ENCODE data around the gene MRPS12. TPM values are rescaled to one million over a fixed set of nuclear protein-coding genes. Genes with fewer than 3 reads are reported as not detected.

The MRPS12 gene
- total and polyA plus RNA-seq, 2 of the 13 experiments (the other 11 are each of a cell fraction or from before 2014, with no cell fraction given) = 27.5 to 54.8 TPM

DNA sequence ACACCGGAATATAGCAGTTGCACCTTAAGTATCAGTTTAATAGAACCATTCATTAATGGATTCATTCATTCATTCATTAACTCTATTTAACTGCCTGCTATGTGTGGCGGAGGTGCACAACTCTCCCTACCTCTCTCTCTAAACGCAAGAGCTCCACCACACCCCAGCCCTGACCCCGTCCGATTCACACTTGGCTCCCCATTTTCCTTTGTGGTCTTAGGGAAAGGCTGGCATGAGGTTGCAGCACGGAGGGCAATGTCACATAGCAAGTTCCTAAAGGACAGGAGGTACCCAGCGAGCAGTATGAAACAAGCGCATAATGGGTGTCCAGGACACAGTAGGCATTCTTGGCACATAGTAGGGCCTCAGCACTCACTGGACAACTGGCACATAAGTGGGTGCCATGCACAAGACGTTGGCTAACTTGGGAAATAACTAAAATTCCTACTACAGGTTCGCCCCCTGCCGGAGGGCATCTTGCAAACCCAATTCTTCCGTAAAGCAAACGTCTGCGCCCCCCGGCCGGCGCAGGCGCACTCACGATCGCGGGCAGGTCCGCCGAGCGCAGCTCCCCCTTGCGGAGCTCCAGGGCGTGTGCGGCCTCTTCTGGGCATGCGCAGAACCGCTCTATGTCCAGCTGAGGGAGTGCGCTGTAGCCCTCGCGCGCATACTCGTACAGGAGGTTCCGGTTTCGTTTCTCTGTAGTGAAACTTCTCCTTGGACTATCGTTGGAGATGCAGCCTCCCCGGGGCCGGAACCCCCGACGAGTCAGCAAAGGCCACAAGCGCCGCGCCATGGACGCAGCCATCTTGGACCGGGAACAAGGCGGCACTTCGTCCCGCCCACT lies 592 bp upstream of the MRPS12 start, which contains the start of gene SARS2 (continued):
- TF ChIP-seq PRDM10 (CRISPR knock-in tag; IDR thresholded peaks at IDR 0.05; ENCODE audit: low read depth) = no peak
- peak; percentile 42; the same call in 1 of the 2 replicates for TF ChIP-seq ZNF143 (CRISPR knock-in tag; IDR thresholded peaks at IDR 0.05)
- TF ChIP-seq NONO (IDR thresholded peaks at IDR 0.05) = no peak
- TF ChIP-seq NONO (CRISPR knock-in tag; conservative IDR thresholded peaks at IDR 0.05) = peak; percentile 83
- TF ChIP-seq SKI (IDR thresholded peaks at IDR 0.05; ENCODE audit: partially characterized antibody) = peak; percentile 11
- no peak for TF ChIP-seq ZNF30 (CRISPR knock-in tag; IDR thresholded peaks at IDR 0.05)
- no peak for TF ChIP-seq ZNF225 (CRISPR knock-in tag; IDR thresholded peaks at IDR 0.05)
- no peak for TF ChIP-seq NFE2L2 (IDR thresholded peaks at IDR 0.05; ENCODE audit: low read length)
- no peak for TF ChIP-seq ZNF883 (CRISPR knock-in tag; IDR thresholded peaks at IDR 0.05; ENCODE audit: not compliant biosample characterization)
- no peak for TF ChIP-seq ZNF441 (CRISPR knock-in tag; IDR thresholded peaks at IDR 0.05; ENCODE audit: borderline replicate concordance)
- peak; percentile 71; the same call in 1 of the 2 replicates for TF ChIP-seq SIN3B (IDR thresholded peaks at IDR 0.05; ENCODE audit: low read length)
- no peak for TF ChIP-seq XBP1 (CRISPR knock-in tag; IDR thresholded peaks at IDR 0.05)
- peak; percentile 89 for TF ChIP-seq TAF1 (CRISPR knock-in tag; IDR thresholded peaks at IDR 0.05)
- TF ChIP-seq HDAC1 (CRISPR knock-in tag; IDR thresholded peaks at IDR 0.05) = peak; percentile 51
- TF ChIP-seq ZMYM2 (CRISPR knock-in tag; IDR thresholded peaks at IDR 0.05) = peak; percentile 95
- TF ChIP-seq TFAP4 (IDR thresholded peaks at IDR 0.05; ENCODE audit: borderline replicate concordance, low read depth) = 0 out of 2 replicates have a peak, but pooled peaks have one; percentile 47
